Neuronal stem cell (in vitro differentiated cells): ENCODE results near the gene RICTOR.

Experiments
- DNase-seq: peaks from one replicate; pipeline ENCODE4 v3.0.0-alpha.2; 2013; ENCODE audit warnings: low spot score
- H2AFZ ChIP-seq: one replicate; pipeline ENCODE4 v1.6.1; 2013; ENCODE audit warnings: mild to moderate bottlenecking, low read length, inconsistent platforms
- H2AK5ac ChIP-seq: 2 replicates; pipeline ENCODE4 v1.6.1; 2013; ENCODE audit warnings: low read depth, mild to moderate bottlenecking, inconsistent platforms, low read length, moderate library complexity, mixed read lengths
- H2BK120ac ChIP-seq: 2 replicates; pipeline ENCODE4 v1.6.1; 2013; ENCODE audit warnings: low read depth, mild to moderate bottlenecking, inconsistent platforms, low read length, moderate library complexity, mixed read lengths
- H2BK12ac ChIP-seq: one replicate; pipeline ENCODE4 v1.6.1; 2013; ENCODE audit warnings: low read length, inconsistent platforms
- H2BK15ac ChIP-seq: 2 replicates; pipeline ENCODE4 v1.6.1; 2013; ENCODE audit warnings: mild to moderate bottlenecking, low read length, inconsistent platforms, mixed read lengths
- H2BK5ac ChIP-seq: one replicate; pipeline ENCODE4 v1.6.1; 2013; ENCODE audit warnings: inconsistent platforms, mild to moderate bottlenecking, low read length, moderate library complexity
- H3K14ac ChIP-seq: one replicate; pipeline ENCODE4 v1.6.1; 2013; ENCODE audit warnings: low read length, inconsistent platforms
- H3K18ac ChIP-seq: 2 replicates; pipeline ENCODE4 v1.6.1; 2013; ENCODE audit warnings: low read length, inconsistent platforms
- H3K23ac ChIP-seq: 2 replicates; pipeline ENCODE4 v1.6.1; 2013; ENCODE audit warnings: low read depth, mild to moderate bottlenecking, mixed read lengths, low read length, inconsistent platforms; ENCODE audit not compliant: poor library complexity
- H3K27ac ChIP-seq: replicated peaks from 3 replicates; pipeline ENCODE4 v1.5.1; 2013; ENCODE audit warnings: low read length, inconsistent platforms
- H3K27me3 ChIP-seq, 3 experiments: 2 replicates each; pipeline ENCODE4 v1.6.1; 2013; ENCODE audit warnings: low read length in 3 of 3, mild to moderate bottlenecking in 2 of 3, inconsistent platforms in 1 of 3, low read depth in 1 of 3, mixed read lengths in 1 of 3, moderate library complexity in 1 of 3; ENCODE audit not compliant: control insufficient read depth in 3 of 3, insufficient read depth in 3 of 3
- H3K36me3 ChIP-seq, 2 donors: replicated peaks in 1 of 2; 2 replicates each; pipeline ENCODE4 v1.6.1; 2013; ENCODE audit warnings: low read length in 2 of 2; ENCODE audit not compliant: control insufficient read depth in 2 of 2, insufficient read depth in 2 of 2
- H3K4ac ChIP-seq: 2 replicates; pipeline ENCODE4 v1.6.1; 2013; ENCODE audit warnings: inconsistent platforms, mild to moderate bottlenecking, low read length, moderate library complexity
- H3K4me1 ChIP-seq, 2 donors: 1 replicate in 1 of 2; 2 replicates in 1 of 2; pipeline ENCODE4 v1.6.1; 2013; ENCODE audit warnings: low read length in 2 of 2, low read depth in 1 of 2; ENCODE audit not compliant: control insufficient read depth in 2 of 2, insufficient read depth in 1 of 2
- H3K4me2 ChIP-seq: one replicate; pipeline ENCODE4 v1.6.1; 2013; ENCODE audit warnings: mild to moderate bottlenecking, low read length, inconsistent platforms; ENCODE audit not compliant: insufficient read depth, poor library complexity, severe bottlenecking
- H3K4me3 ChIP-seq, 2 donors: 2 replicates each; pipeline ENCODE4 v1.5.1; 2013; ENCODE audit warnings: low read length in 2 of 2, mild to moderate bottlenecking in 2 of 2, inconsistent platforms in 1 of 2, moderate library complexity in 1 of 2
- H3K79me1 ChIP-seq: one replicate; pipeline ENCODE4 v1.6.1; 2013; ENCODE audit warnings: low read depth, mild to moderate bottlenecking, inconsistent platforms, low read length, moderate library complexity
- H3K9ac ChIP-seq: one replicate; pipeline ENCODE4 v1.6.1; 2013; ENCODE audit warnings: mild to moderate bottlenecking, low read depth, low read length, inconsistent platforms; ENCODE audit not compliant: poor library complexity
- H3K9me3 ChIP-seq, 2 donors: replicated peaks in 1 of 2; 2 replicates each; pipeline versions ENCODE3 to v1.6.1; 2013; ENCODE audit warnings: low read length in 2 of 2, mild to moderate bottlenecking in 2 of 2, inconsistent platforms in 1 of 2, low read depth in 1 of 2, mixed read lengths in 1 of 2, moderate library complexity in 1 of 2; ENCODE audit not compliant: control insufficient read depth in 2 of 2, insufficient read depth in 1 of 2
- H4K8ac ChIP-seq: one replicate; pipeline ENCODE4 v1.6.1; 2013; ENCODE audit warnings: low read depth, mild to moderate bottlenecking, inconsistent platforms, low read length, moderate library complexity
- H4K91ac ChIP-seq: one replicate; pipeline ENCODE4 v1.6.1; 2013; ENCODE audit warnings: low read length, low read depth, mild to moderate bottlenecking, inconsistent platforms; ENCODE audit not compliant: poor library complexity
- WGBS, 2 donors: extraction: QIAGEN DNeasy Blood & Tissue Kit; methylation state at CpG; one replicate each; pipeline ENCODE4 v1.1.7; 2013; ENCODE audit warnings: missing lambda C conversion rate in 2 of 2, mixed read lengths in 1 of 2; ENCODE audit not compliant: insufficient read length in 2 of 2, insufficient replicate concordance in 1 of 2; ENCODE audit errors: extremely low coverage in 2 of 2; 5-methylcytosine and 5-hydroxymethylcytosine counted together

RICTOR gene

GRCh38 chr5:39009280-39009679 is 64.9 kb downstream of the RICTOR start:
- Histone ChIP-seq H3K9ac (no peak overlapping the region), H3K27me3 (no peaks in the 10 kb centered on the region), H3K14ac (no peak overlapping the region), H2AFZ (no peak overlapping the region), H3K9me3 (peaks cover 6 to 18% of the 10 kb centered on the region in 2 donors), H2AK5ac (no peak overlapping the region), H2BK15ac (no peak overlapping the region), H3K23ac (no peak overlapping the region), H3K27ac (no peak overlapping the region), H3K18ac (no peak overlapping the region), H3K4me1 (no peaks in the 10 kb centered on the region), H3K4me3 (no peak overlapping the region), H3K36me3 (peaks cover 2 to 3% of the 10 kb centered on the region in 2 donors), H2BK5ac (no peak overlapping the region), H4K91ac (no peak overlapping the region), H3K79me1 (no peaks in the 10 kb centered on the region), H2BK12ac (no peak overlapping the region), H3K4me2 (no peak overlapping the region), H4K8ac (no peak overlapping the region), H3K4ac (no peak overlapping the region), H2BK120ac (no peak overlapping the region)
- WGBS, 2 donors = no CpG with 5 or more reads among the region's 1 CpG
- DNase-seq = no peak

- Histone ChIP-seq H3K4me1 (no peaks in the 10 kb centered on the region), H3K4ac (no peak overlapping the region), H3K27ac (no peak overlapping the region), H2BK15ac (no peak overlapping the region), H3K27me3 (no peaks in the 10 kb centered on the region), H2BK5ac (no peak overlapping the region), H4K8ac (no peak overlapping the region), H2AK5ac (no peak overlapping the region), H4K91ac (no peak overlapping the region), H3K18ac (no peak overlapping the region), H3K14ac (no peak overlapping the region), H3K4me2 (no peak overlapping the region), H3K9me3 (peaks cover 6 to 12% of the 10 kb centered on the region in 2 donors), H2BK120ac (no peak overlapping the region), H3K9ac (no peak overlapping the region), H2BK12ac (no peak overlapping the region), H3K4me3 (no peak overlapping the region), H3K79me1 (no peaks in the 10 kb centered on the region), H3K36me3 (peaks cover 3 to 8% of the 10 kb centered on the region in 2 donors), H2AFZ (no peak overlapping the region), H3K23ac (no peak overlapping the region)
- WGBS, 2 donors = no CpG with 5 or more reads among the region's 2 CpGs
- no peak for DNase-seq
Observed at GRCh38 chr5:39006650-39007049, 67.5 kb downstream of the RICTOR start.

GRCh38 chr5:39005566-39006232 is 68.5 kb downstream of the RICTOR start:
- Histone ChIP-seq H3K4me1 (no peaks in the 10 kb centered on the region), H3K79me1 (no peaks in the 10 kb centered on the region), H3K4me2 (no peak overlapping the region), H2AFZ (no peak overlapping the region), H2BK12ac (no peak overlapping the region), H3K23ac (no peak overlapping the region), H4K91ac (no peak overlapping the region), H2AK5ac (no peak overlapping the region), H3K27me3 (no peaks in the 10 kb centered on the region), H3K18ac (no peak overlapping the region), H3K9ac (no peak overlapping the region), H2BK5ac (no peak overlapping the region), H2BK15ac (no peak overlapping the region), H3K14ac (no peak overlapping the region), H2BK120ac (no peak overlapping the region), H3K36me3 (peaks cover 0 to 11% of the 10 kb centered on the region in 2 donors), H3K9me3 (peaks cover 1 to 6% of the 10 kb centered on the region in 2 donors), H4K8ac (no peak overlapping the region), H3K4ac (no peak overlapping the region), H3K27ac (no peak overlapping the region), H3K4me3 (no peak overlapping the region)
- WGBS, 2 donors = no CpG with 5 or more reads among the region's 3 CpGs
- DNase-seq = no peak

DNA sequence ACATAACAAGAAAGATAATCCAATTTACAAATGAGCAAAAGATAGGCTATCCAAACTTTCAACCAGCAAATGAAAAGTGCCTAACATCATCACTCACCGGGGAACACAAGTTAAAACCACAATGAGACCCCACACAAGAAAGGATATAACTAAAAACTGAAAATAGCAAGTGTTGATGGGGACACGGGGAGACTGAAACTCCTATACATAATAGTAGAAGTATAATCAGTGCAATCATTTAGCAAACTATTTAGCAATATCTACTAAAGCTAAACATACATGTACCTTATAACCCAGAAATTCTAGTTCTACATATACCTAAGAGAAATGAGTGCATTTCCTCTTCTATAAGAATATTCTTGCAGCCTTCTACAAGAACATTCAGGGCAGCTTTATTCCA is 72.5 kb downstream of the RICTOR start:
- DNase-seq = no peak
- Histone ChIP-seq H2BK15ac (no peak overlapping the region), H3K9ac (no peak overlapping the region), H3K18ac (no peak overlapping the region), H3K27me3 (no peaks in the 10 kb centered on the region), H2AK5ac (no peak overlapping the region), H2BK5ac (no peak overlapping the region), H3K14ac (no peak overlapping the region), H3K4me2 (no peak overlapping the region), H4K91ac (no peak overlapping the region), H3K4ac (no peak overlapping the region), H3K79me1 (no peaks in the 10 kb centered on the region), H2AFZ (no peak overlapping the region), H2BK120ac (no peak overlapping the region), H4K8ac (no peak overlapping the region), H2BK12ac (no peak overlapping the region), H3K4me3 (no peak overlapping the region), H3K9me3 (peaks cover 0 to 6% of the 10 kb centered on the region in 2 donors), H3K36me3 (peaks cover 0 to 13% of the 10 kb centered on the region in 2 donors), H3K4me1 (no peaks in the 10 kb centered on the region), H3K27ac (no peak overlapping the region), H3K23ac (no peak overlapping the region)
- no CpG with 5 or more reads among the region's 2 CpGs for WGBS, 2 donors
